ENCODE results near the gene AFF1.
A peak's percentile ranks its signal among the peaks of the same experiment; 100 is the strongest.

Gene AFF1

DNA sequence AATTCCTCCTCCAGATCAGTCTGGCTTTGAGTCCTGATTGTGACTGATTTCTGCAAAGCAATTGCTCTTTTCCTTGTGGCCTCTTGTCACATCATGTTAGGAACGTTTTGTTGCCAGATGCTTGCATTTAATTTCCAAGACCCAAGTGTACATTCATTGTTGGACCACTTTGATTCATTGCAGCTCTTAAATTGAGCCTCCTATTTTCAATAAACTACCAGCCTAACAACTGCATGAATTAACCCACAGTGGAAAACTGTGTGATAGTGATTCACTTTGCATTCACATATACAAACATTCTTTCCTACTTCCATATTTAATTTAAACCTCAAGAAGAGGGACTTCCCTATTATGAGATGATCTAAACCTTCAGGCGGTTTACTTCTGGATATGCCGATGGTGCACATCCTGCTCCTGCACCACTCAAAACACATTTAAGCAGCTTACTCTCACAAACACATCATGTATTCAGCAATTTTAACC lies 118.4 kb downstream of the AFF1 start:
- Histone ChIP-seq H3K4me1 (ENCODE audit: control insufficient read depth in 1 of 2, insufficient read depth in 2 of 2, low read length in 2 of 2) (peaks cover 2 to 9% of the 10 kb centered on the region in 2 experiments), H2AFZ (ENCODE audit: insufficient read depth, low read length, poor library complexity) (no peak overlapping the region), H2AK5ac (ENCODE audit: low read length) (no peak overlapping the region), H4K12ac (ENCODE audit: low read depth, low read length) (no peak overlapping the region), H3K23ac (ENCODE audit: low read length) (no peak overlapping the region), H4K8ac (ENCODE audit: low read depth, low read length) (no peak overlapping the region), H3K27ac (ENCODE audit: low read depth, low read length) (no peak overlapping the region), H2BK120ac (ENCODE audit: insufficient read depth, low read length, poor library complexity) (no peak overlapping the region), H3K14ac (ENCODE audit: low read length) (no peak overlapping the region), H3K4me3 (ENCODE audit: low read depth, low read length) (no peak overlapping the region), H4K91ac (ENCODE audit: low read depth, low read length) (no peak overlapping the region), H3K79me2 (ENCODE audit: control insufficient read depth, insufficient read depth, low read length, poor library complexity) (no peaks in the 10 kb centered on the region), H3K18ac (ENCODE audit: low read length) (no peak overlapping the region), H3K9ac (ENCODE audit: low read length) (no peak overlapping the region), H2BK5ac (ENCODE audit: low read depth, low read length, poor library complexity) (no peak overlapping the region), H3K9me3 (ENCODE audit: insufficient read depth, low read depth, low read length) (no peaks in the 10 kb centered on the region), H3K4ac (ENCODE audit: low read depth, low read length) (no peak overlapping the region), H3K27me3 (ENCODE audit: insufficient read depth, low read length) (no peaks in the 10 kb centered on the region), H3K36me3 (ENCODE audit: control insufficient read depth in 1 of 2, insufficient read depth in 2 of 2, low read length in 2 of 2) (peaks cover 2 to 3% of the 10 kb centered on the region in 2 experiments), H3K4me2 (ENCODE audit: low read length) (no peak overlapping the region), H2BK12ac (ENCODE audit: low read length) (no peak overlapping the region), H3K79me1 (ENCODE audit: low read length) (no peaks in the 10 kb centered on the region)
- DNase-seq = no peak
- WGBS (ENCODE audit: extremely low coverage, insufficient coverage, insufficient read length) = no CpG with 5 or more reads among the region's 3 CpGs

DNA sequence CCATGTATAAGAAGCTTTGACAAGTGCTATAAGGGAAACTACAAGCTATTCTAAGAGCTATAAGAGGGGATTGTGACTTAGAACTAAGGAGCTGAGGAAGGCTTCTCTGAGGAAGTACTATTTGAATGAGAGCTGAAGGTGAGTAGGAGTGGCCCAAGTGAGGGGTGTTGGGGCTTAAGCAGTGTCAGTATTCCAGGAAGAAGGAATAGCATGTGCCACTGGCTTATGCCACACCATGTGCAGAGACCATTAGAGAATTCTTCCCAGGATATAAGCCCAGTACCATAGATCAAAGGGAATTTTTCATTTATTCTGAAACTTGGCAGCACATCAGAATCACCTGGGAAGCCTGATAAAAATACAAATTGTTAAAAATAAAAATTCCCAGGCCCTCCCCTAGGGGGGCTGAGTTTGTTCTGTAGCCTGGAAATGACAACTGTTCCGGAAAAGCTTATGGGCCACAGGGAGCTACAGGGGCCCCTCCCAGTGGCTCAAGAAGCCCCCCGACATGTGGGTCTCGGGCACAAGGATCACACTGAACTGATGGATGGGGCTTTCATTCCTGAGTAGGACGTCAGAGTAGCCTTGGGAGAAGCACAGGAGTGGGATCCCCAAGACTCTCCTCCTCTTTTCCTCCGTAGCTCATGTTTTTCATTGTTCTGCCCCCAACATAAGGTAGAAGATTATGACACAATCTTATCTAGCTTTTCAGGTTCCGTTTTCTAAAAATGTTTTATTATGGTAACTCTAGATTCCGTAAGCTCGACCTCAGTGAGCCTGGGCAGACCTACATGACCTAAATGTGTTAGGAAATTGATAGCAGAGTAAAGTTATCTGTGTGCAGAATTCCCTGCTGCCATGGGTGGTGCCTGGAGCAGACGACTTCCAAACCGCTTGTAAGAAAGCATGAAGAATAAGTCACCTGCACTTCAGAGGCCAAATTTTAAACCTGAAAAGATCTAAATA lies 119.3 kb downstream of the AFF1 start:
- no CpG with 5 or more reads among the region's 10 CpGs for WGBS (ENCODE audit: extremely low coverage, insufficient coverage, insufficient read length)

DNA sequence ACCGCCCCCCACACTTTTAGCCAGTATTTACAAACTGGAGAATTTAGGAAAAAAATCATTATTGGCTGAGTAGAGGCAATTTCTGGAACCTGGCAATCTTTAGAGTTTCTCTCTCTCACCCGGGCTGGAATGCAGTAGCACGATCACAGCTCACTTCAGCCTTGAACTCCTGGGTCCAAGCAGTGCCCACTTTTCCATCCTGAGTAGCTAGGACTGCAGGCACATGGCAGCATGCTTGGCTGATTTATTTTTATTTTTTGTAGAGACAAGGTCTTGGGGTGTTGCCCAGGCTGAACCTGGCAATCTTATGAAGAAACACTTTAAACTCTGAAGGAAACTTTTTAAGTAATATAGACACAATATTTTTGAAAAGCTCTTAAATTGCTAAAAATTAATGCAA lies 120.1 kb downstream of the AFF1 start:
- Histone ChIP-seq H3K4me2 (ENCODE audit: low read length) (no peak overlapping the region), H3K14ac (ENCODE audit: low read length) (no peak overlapping the region), H3K27ac (ENCODE audit: low read depth, low read length) (no peak overlapping the region), H3K4me3 (ENCODE audit: low read depth, low read length) (no peak overlapping the region), H3K27me3 (ENCODE audit: insufficient read depth, low read length) (no peaks in the 10 kb centered on the region), H4K12ac (ENCODE audit: low read depth, low read length) (no peak overlapping the region), H3K18ac (ENCODE audit: low read length) (no peak overlapping the region), H2AK5ac (ENCODE audit: low read length) (no peak overlapping the region), H4K91ac (ENCODE audit: low read depth, low read length) (no peak overlapping the region), H3K79me2 (ENCODE audit: control insufficient read depth, insufficient read depth, low read length, poor library complexity) (no peaks in the 10 kb centered on the region), H3K4ac (ENCODE audit: low read depth, low read length) (no peak overlapping the region), H3K9ac (ENCODE audit: low read length) (no peak overlapping the region), H2AFZ (ENCODE audit: insufficient read depth, low read length, poor library complexity) (no peak overlapping the region), H3K36me3 (ENCODE audit: control insufficient read depth in 1 of 2, insufficient read depth in 2 of 2, low read length in 2 of 2) (peaks cover 0 to 2% of the 10 kb centered on the region in 2 experiments), H3K23ac (ENCODE audit: low read length) (no peak overlapping the region), H3K4me1 (ENCODE audit: control insufficient read depth in 1 of 2, insufficient read depth in 2 of 2, low read length in 2 of 2) (peaks cover 7 to 10% of the 10 kb centered on the region in 2 experiments), H3K9me3 (ENCODE audit: insufficient read depth, low read depth, low read length) (no peaks in the 10 kb centered on the region), H2BK120ac (ENCODE audit: insufficient read depth, low read length, poor library complexity) (no peak overlapping the region), H3K79me1 (ENCODE audit: low read length) (no peaks in the 10 kb centered on the region), H2BK5ac (ENCODE audit: low read depth, low read length, poor library complexity) (no peak overlapping the region), H4K8ac (ENCODE audit: low read depth, low read length) (no peak overlapping the region), H2BK12ac (ENCODE audit: low read length) (no peak overlapping the region)
- no peak for DNase-seq
- WGBS (ENCODE audit: extremely low coverage, insufficient coverage, insufficient read length) = no CpG with 5 or more reads among the region's 3 CpGs

More for the DNA sequence above, 119.3 kb downstream of the AFF1 start:
- peak in 1 of 2 donors; percentile 31 for DNase-seq
- no peak overlapping the region for H3K18ac ChIP-seq (ENCODE audit: low read length)
- no peak overlapping the region for H3K23ac ChIP-seq (ENCODE audit: low read length)
- no peaks in the 10 kb centered on the region for H3K27me3 ChIP-seq (ENCODE audit: insufficient read depth, low read length)
- H3K4me1 ChIP-seq (ENCODE audit: control insufficient read depth in 1 of 2, insufficient read depth in 2 of 2, low read length in 2 of 2) = peaks cover 7 to 13% of the 10 kb centered on the region in 2 experiments
- no peak overlapping the region for H2BK5ac ChIP-seq (ENCODE audit: low read depth, low read length, poor library complexity)
- no peak overlapping the region for H3K4ac ChIP-seq (ENCODE audit: low read depth, low read length)
- no peak overlapping the region for H4K91ac ChIP-seq (ENCODE audit: low read depth, low read length)
- no peak overlapping the region for H3K4me3 ChIP-seq (ENCODE audit: low read depth, low read length)
- no peak overlapping the region for H3K4me2 ChIP-seq (ENCODE audit: low read length)
- no peak overlapping the region for H3K14ac ChIP-seq (ENCODE audit: low read length)
- no peak overlapping the region for H3K27ac ChIP-seq (ENCODE audit: low read depth, low read length)
- H2AFZ ChIP-seq (ENCODE audit: insufficient read depth, low read length, poor library complexity) = no peak overlapping the region
- no peak overlapping the region for H4K8ac ChIP-seq (ENCODE audit: low read depth, low read length)
- H4K12ac ChIP-seq (ENCODE audit: low read depth, low read length) = no peak overlapping the region
- H3K79me2 ChIP-seq (ENCODE audit: control insufficient read depth, insufficient read depth, low read length, poor library complexity) = no peaks in the 10 kb centered on the region
- no peak overlapping the region for H2BK120ac ChIP-seq (ENCODE audit: insufficient read depth, low read length, poor library complexity)
- H2BK12ac ChIP-seq (ENCODE audit: low read length) = no peak overlapping the region
- no peak overlapping the region for H3K9ac ChIP-seq (ENCODE audit: low read length)
- no peaks in the 10 kb centered on the region for H3K9me3 ChIP-seq (ENCODE audit: insufficient read depth, low read depth, low read length)
- peaks cover 2 to 3% of the 10 kb centered on the region in 2 experiments for H3K36me3 ChIP-seq (ENCODE audit: control insufficient read depth in 1 of 2, insufficient read depth in 2 of 2, low read length in 2 of 2)
- no peak overlapping the region for H2AK5ac ChIP-seq (ENCODE audit: low read length)
- no peaks in the 10 kb centered on the region for H3K79me1 ChIP-seq (ENCODE audit: low read length)

DNA sequence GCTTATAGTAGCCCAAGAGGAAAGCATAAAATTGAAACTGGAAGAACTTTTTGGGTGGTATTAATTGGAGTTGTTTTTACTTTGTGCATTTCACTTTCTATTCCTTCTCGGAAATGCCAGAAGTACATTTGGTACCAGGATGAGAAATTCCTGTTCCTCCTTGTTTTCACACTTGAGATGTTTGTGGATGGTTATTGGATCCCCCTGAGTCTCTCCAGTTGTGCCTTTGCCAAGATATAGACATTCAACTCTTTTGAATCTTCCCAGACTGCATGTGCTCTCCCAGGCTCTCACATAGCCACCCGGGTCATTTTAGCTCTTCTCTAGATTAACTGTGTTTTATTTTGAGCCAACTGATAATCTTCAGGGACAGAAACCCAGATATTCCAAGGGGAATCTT lies 120.5 kb downstream of the AFF1 start:
- no peak overlapping the region for H3K9ac ChIP-seq (ENCODE audit: low read length)
- no peaks in the 10 kb centered on the region for H3K27me3 ChIP-seq (ENCODE audit: insufficient read depth, low read length)
- H3K14ac ChIP-seq (ENCODE audit: low read length) = no peak overlapping the region
- H3K4me1 ChIP-seq (ENCODE audit: control insufficient read depth in 1 of 2, insufficient read depth in 2 of 2, low read length in 2 of 2) = peaks cover 7 to 10% of the 10 kb centered on the region in 2 experiments
- H3K27ac ChIP-seq (ENCODE audit: low read depth, low read length) = no peak overlapping the region
- no peak overlapping the region for H2BK120ac ChIP-seq (ENCODE audit: insufficient read depth, low read length, poor library complexity)
- peaks cover 0 to 2% of the 10 kb centered on the region in 2 experiments for H3K36me3 ChIP-seq (ENCODE audit: control insufficient read depth in 1 of 2, insufficient read depth in 2 of 2, low read length in 2 of 2)
- no peak overlapping the region for H3K23ac ChIP-seq (ENCODE audit: low read length)
- H4K91ac ChIP-seq (ENCODE audit: low read depth, low read length) = no peak overlapping the region
- no peaks in the 10 kb centered on the region for H3K9me3 ChIP-seq (ENCODE audit: insufficient read depth, low read depth, low read length)
- H3K4me3 ChIP-seq (ENCODE audit: low read depth, low read length) = no peak overlapping the region
- no peak overlapping the region for H3K4ac ChIP-seq (ENCODE audit: low read depth, low read length)
- no peak overlapping the region for H2BK5ac ChIP-seq (ENCODE audit: low read depth, low read length, poor library complexity)
- no peak for DNase-seq
- no peak overlapping the region for H2AK5ac ChIP-seq (ENCODE audit: low read length)
- no peak overlapping the region for H3K18ac ChIP-seq (ENCODE audit: low read length)
- no CpG with 5 or more reads among the region's 2 CpGs for WGBS (ENCODE audit: extremely low coverage, insufficient coverage, insufficient read length)
- H3K79me2 ChIP-seq (ENCODE audit: control insufficient read depth, insufficient read depth, low read length, poor library complexity) = no peaks in the 10 kb centered on the region
- H4K8ac ChIP-seq (ENCODE audit: low read depth, low read length) = no peak overlapping the region
- H3K79me1 ChIP-seq (ENCODE audit: low read length) = no peaks in the 10 kb centered on the region
- no peak overlapping the region for H4K12ac ChIP-seq (ENCODE audit: low read depth, low read length)
- no peak overlapping the region for H2BK12ac ChIP-seq (ENCODE audit: low read length)
- no peak overlapping the region for H3K4me2 ChIP-seq (ENCODE audit: low read length)
- H2AFZ ChIP-seq (ENCODE audit: insufficient read depth, low read length, poor library complexity) = no peak overlapping the region

Measured in trophoblast cell (in vitro differentiated cells and primary cell).